ENCODE measurements around the gene TRIM51. TPM values are rescaled to one million over a fixed set of nuclear protein-coding genes. Genes with fewer than 3 reads are reported as not detected.
A peak's percentile ranks its signal among the peaks of the same experiment; 100 is the strongest.

TRIM51 gene
- total and polyA plus RNA-seq, 2 of the 4 experiments (the other 2 are of a cell fraction), result not detected

GRCh38 chr11:55847453-55847852 is 35.6 kb upstream of the TRIM51 start:
- CTCF ChIA-PET, result no interaction called here
- Histone ChIP-seq H3K9ac (ENCODE audit: low read depth, low read length) (no peak overlapping the region), H3K4me2 (ENCODE audit: low read depth, low read length) (no peak overlapping the region), H2AK5ac (ENCODE audit: low read depth, low read length) (no peak overlapping the region), H3K23ac (ENCODE audit: low read depth, low read length) (no peak overlapping the region), H3K27me3 (ENCODE audit: control insufficient read depth, insufficient read depth, low read length) (no peaks in the 10 kb centered on the region), H3K4me3 (ENCODE audit: insufficient read depth, low read depth, low read length) (no peak overlapping the region), H3K18ac (ENCODE audit: low read depth, low read length) (no peak overlapping the region), H2BK120ac (ENCODE audit: low read depth, low read length) (no peak overlapping the region), H3K4ac (ENCODE audit: low read depth, low read length) (no peak overlapping the region), H3K4me1 (ENCODE audit: control insufficient read depth, insufficient read depth, low read length) (no peaks in the 10 kb centered on the region), H4K5ac (ENCODE audit: low read depth, low read length) (no peak overlapping the region), H4K8ac (ENCODE audit: low read depth in 2 of 2, low read length in 2 of 2) (no peak overlapping the region), H3K79me1 (ENCODE audit: low read depth in 1 of 2, low read length in 2 of 2) (no peaks in the 10 kb centered on the region), H3K36me3 (ENCODE audit: control insufficient read depth, insufficient read depth, low read length) (no peaks in the 10 kb centered on the region), H3K9me1 (ENCODE audit: insufficient read depth, low read length) (no peaks in the 10 kb centered on the region), H2BK20ac (ENCODE audit: low read depth, low read length) (no peak overlapping the region), H2BK15ac (ENCODE audit: low read depth, low read length) (no peak overlapping the region), H3K56ac (ENCODE audit: extremely low read depth, insufficient read depth, low read length) (no peak overlapping the region), H2AK9ac (replicated peaks; ENCODE audit: low read depth, low read length, poor library complexity) (no peak overlapping the region), H3K9me3 (ENCODE audit: control insufficient read depth, insufficient read depth, low read length) (0 out of 2 replicates have a peak, but pooled peaks cover 1% of the 10 kb centered on the region), H2BK5ac (ENCODE audit: low read depth, low read length, poor library complexity, severe bottlenecking) (peak overlapping the region; percentile 58), H4K91ac (ENCODE audit: insufficient read depth, low read depth, low read length) (no peak overlapping the region), H2AFZ (replicated peaks; ENCODE audit: low read length, poor library complexity) (no peak overlapping the region), H3K27ac (ENCODE audit: insufficient read depth, low read length) (no peak overlapping the region), H3K14ac (replicated peaks; ENCODE audit: low read depth, low read length) (no peak overlapping the region), H4K20me1 (ENCODE audit: insufficient read depth, low read length) (no peaks in the 10 kb centered on the region)
- in situ Hi-C loops (cut with MboI; ENCODE audit: low sequenced_read_pairs) (no loop called here), dilution Hi-C loops (cut with HindIII; ENCODE audit: low sequenced_read_pairs, unreplicated experiment) (no loop called here), intact Hi-C loops (cut with micrococcal nuclease) (no loop called here)
- WGBS, 2 experiments (ENCODE audit: extremely low coverage in 2 of 2, insufficient read length in 1 of 2), result no CpG with 5 or more reads among the region's 2 CpGs
- no peak for DNase-seq
- no peak for TF ChIP-seq FOS (IDR thresholded peaks at IDR 0.05; ENCODE audit: low read depth, low read length)
- peak; percentile 21; the same call in 1 of the 2 replicates for TF ChIP-seq MAFK (IDR thresholded peaks at IDR 0.05; ENCODE audit: low read depth, low read length)
- no peak for ATAC-seq (ENCODE audit: low read depth)
- POLR2A ChIA-PET (ENCODE audit: unreplicated experiment), result no interaction called here
- no TSS peak for BruUV-seq (replicated peaks)
